IMR-90 (cell line): Measurements from ENCODE around the gene LHFPL3.

Experiments
- BHLHE40 ChIP-seq: fragments of 150-350 bp; IDR thresholded peaks from 2 replicates; pipeline ENCODE4 v1.6.1; 2016; ENCODE audit warnings: mild to moderate bottlenecking, low read depth, low read length
- CEBPB ChIP-seq: IDR thresholded peaks from 2 replicates; pipeline ENCODE4 v1.6.1; 2012; ENCODE audit warnings: low read depth, low read length, improper control_type of control experiment
- CHD1 ChIP-seq: IDR thresholded peaks from 2 replicates; pipeline ENCODE4 v1.6.1; 2012; ENCODE audit warnings: low read depth, low read length, improper control_type of control experiment
- MAFK ChIP-seq: IDR thresholded peaks from 2 replicates; pipeline ENCODE4 v1.6.1; 2012; ENCODE audit warnings: low read depth, low read length, improper control_type of control experiment
- POLR2A ChIP-seq: IDR thresholded peaks from 2 replicates; pipeline ENCODE4 v1.6.1; 2012; ENCODE audit warnings: mild to moderate bottlenecking, low read depth, low read length
- RAD21 ChIP-seq: IDR thresholded peaks from 2 replicates; pipeline ENCODE4 v1.6.1; 2012; ENCODE audit warnings: low read length, improper control_type of control experiment
- RCOR1 ChIP-seq: IDR thresholded peaks from 2 replicates; pipeline ENCODE4 v1.6.1; 2012; ENCODE audit warnings: mild to moderate bottlenecking, low read length, improper control_type of control experiment; ENCODE audit not compliant: insufficient replicate concordance
- RFX5 ChIP-seq: IDR thresholded peaks from 2 replicates; pipeline ENCODE4 v1.8.0; 2012; ENCODE audit warnings: low read depth, mild to moderate bottlenecking, low read length, moderate library complexity
- SMC3 ChIP-seq: fragments of 150-350 bp; IDR thresholded peaks from 2 replicates; pipeline ENCODE4 v1.6.1; 2016; ENCODE audit warnings: low read depth, mild to moderate bottlenecking, antibody characterized with exemption, low read length, moderate library complexity
- USF2 ChIP-seq: fragments of 150-350 bp; IDR thresholded peaks from 2 replicates; pipeline ENCODE4 v1.6.1; 2017; ENCODE audit warnings: mild to moderate bottlenecking, antibody characterized with exemption, low read length, low read depth
- TF ChIP-seq, protein P1 (sequence below): conservative IDR thresholded peaks from 2 replicates; pipeline ENCODE4 v1.5.1; 2012; ENCODE audit warnings: mild to moderate bottlenecking, low read depth, low read length, improper control_type of control experiment
- TF ChIP-seq, protein P2 (sequence below): fragments of 150-350 bp; IDR thresholded peaks from 2 replicates; pipeline ENCODE4 v1.6.1; 2016; ENCODE audit warnings: low read depth, mild to moderate bottlenecking, low read length, moderate library complexity, borderline replicate concordance

GRCh38 chr7:104794589-104794988 is 466.2 kb downstream of the LHFPL3 start:
- TF ChIP-seq, protein P1, sequence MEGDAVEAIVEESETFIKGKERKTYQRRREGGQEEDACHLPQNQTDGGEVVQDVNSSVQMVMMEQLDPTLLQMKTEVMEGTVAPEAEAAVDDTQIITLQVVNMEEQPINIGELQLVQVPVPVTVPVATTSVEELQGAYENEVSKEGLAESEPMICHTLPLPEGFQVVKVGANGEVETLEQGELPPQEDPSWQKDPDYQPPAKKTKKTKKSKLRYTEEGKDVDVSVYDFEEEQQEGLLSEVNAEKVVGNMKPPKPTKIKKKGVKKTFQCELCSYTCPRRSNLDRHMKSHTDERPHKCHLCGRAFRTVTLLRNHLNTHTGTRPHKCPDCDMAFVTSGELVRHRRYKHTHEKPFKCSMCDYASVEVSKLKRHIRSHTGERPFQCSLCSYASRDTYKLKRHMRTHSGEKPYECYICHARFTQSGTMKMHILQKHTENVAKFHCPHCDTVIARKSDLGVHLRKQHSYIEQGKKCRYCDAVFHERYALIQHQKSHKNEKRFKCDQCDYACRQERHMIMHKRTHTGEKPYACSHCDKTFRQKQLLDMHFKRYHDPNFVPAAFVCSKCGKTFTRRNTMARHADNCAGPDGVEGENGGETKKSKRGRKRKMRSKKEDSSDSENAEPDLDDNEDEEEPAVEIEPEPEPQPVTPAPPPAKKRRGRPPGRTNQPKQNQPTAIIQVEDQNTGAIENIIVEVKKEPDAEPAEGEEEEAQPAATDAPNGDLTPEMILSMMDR, result no peak
- TF ChIP-seq POLR2A, result no peak
- TF ChIP-seq, protein P2, sequence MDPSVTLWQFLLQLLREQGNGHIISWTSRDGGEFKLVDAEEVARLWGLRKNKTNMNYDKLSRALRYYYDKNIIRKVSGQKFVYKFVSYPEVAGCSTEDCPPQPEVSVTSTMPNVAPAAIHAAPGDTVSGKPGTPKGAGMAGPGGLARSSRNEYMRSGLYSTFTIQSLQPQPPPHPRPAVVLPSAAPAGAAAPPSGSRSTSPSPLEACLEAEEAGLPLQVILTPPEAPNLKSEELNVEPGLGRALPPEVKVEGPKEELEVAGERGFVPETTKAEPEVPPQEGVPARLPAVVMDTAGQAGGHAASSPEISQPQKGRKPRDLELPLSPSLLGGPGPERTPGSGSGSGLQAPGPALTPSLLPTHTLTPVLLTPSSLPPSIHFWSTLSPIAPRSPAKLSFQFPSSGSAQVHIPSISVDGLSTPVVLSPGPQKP, result no peak
- no peak for TF ChIP-seq CHD1
- TF ChIP-seq CEBPB, result no peak
- no peak for TF ChIP-seq USF2
- TF ChIP-seq SMC3, result no peak
- TF ChIP-seq RFX5, result no peak
- no peak for TF ChIP-seq RAD21
- TF ChIP-seq MAFK, result no peak
- TF ChIP-seq RCOR1, result no peak
- no peak for TF ChIP-seq BHLHE40
